Fibroblast of pulmonary artery (primary cell): ENCODE results near the gene TCTN3.
"Not testable (repeated sequence)": the region's sequence is repeated elsewhere in the genome, so short reads cannot be mapped to it uniquely, and the experiment has no call there.

ENCODE experiments used
- DNase-seq: peaks from one replicate; pipeline ENCODE4 v3.0.0-alpha.2; 2010; ENCODE audit warnings: low read depth
- H3K4me3 ChIP-seq: replicated peaks from 2 replicates; pipeline ENCODE4 v1.5.1; 2011; ENCODE audit warnings: low read depth, mild to moderate bottlenecking, control low read depth, low read length, moderate library complexity
- TF ChIP-seq, protein P1 (sequence below): IDR thresholded peaks from 2 replicates; pipeline ENCODE4 v1.5.1; 2011; ENCODE audit warnings: mild to moderate bottlenecking, control low read depth, low read length, inconsistent platforms; ENCODE audit errors: missing control alignments

Gene TCTN3, protein sequence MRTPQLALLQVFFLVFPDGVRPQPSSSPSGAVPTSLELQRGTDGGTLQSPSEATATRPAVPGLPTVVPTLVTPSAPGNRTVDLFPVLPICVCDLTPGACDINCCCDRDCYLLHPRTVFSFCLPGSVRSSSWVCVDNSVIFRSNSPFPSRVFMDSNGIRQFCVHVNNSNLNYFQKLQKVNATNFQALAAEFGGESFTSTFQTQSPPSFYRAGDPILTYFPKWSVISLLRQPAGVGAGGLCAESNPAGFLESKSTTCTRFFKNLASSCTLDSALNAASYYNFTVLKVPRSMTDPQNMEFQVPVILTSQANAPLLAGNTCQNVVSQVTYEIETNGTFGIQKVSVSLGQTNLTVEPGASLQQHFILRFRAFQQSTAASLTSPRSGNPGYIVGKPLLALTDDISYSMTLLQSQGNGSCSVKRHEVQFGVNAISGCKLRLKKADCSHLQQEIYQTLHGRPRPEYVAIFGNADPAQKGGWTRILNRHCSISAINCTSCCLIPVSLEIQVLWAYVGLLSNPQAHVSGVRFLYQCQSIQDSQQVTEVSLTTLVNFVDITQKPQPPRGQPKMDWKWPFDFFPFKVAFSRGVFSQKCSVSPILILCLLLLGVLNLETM

DNA sequence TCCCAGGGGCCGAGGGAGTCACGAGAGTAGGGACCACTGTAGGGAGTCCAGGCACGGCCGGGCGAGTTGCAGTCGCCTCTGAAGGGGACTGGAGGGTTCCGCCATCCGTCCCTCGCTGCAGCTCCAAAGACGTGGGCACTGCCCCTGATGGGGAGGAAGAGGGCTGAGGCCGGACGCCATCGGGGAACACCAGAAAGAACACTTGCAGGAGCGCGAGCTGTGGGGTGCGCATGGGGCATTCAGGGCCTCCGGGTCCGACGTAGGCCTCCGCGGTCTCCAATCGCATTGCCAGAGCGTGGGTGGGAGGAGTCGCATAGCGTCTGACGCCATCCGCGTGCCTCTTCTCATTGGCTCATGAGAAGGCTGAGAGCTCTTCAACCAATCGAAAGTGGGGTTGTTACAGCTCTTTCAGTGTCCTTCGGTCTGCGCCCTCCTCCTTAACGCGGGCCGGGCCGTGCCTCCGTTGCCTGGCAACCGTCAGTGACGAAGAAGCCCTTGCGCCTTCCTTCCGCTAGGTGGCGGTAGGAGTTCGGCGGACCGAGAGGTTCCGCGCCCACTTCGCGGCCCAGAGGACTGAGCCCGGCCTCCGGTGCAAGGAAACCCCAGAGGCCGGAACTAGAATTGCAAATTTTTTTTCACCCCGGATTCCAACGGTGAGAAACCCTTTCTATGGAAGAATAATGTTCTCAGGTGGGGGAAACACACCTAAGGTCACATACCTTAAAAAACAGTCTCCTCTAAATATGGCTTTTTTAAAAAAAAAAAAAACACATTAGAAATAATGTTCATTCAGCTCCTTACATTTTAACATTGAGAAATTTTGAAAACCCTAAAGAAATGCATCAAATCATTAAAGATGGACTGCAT is at the start of gene TCTN3:
TCTN3 (minus strand) TSS at position 260 of the 867 bp plus-strand sequence; CDS start at position 232, 28 bp downstream.
- TF ChIP-seq, protein P1, sequence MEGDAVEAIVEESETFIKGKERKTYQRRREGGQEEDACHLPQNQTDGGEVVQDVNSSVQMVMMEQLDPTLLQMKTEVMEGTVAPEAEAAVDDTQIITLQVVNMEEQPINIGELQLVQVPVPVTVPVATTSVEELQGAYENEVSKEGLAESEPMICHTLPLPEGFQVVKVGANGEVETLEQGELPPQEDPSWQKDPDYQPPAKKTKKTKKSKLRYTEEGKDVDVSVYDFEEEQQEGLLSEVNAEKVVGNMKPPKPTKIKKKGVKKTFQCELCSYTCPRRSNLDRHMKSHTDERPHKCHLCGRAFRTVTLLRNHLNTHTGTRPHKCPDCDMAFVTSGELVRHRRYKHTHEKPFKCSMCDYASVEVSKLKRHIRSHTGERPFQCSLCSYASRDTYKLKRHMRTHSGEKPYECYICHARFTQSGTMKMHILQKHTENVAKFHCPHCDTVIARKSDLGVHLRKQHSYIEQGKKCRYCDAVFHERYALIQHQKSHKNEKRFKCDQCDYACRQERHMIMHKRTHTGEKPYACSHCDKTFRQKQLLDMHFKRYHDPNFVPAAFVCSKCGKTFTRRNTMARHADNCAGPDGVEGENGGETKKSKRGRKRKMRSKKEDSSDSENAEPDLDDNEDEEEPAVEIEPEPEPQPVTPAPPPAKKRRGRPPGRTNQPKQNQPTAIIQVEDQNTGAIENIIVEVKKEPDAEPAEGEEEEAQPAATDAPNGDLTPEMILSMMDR: peak; percentile 96
- peak within 1 kb of the TSS; percentile 98 for H3K4me3 ChIP-seq
- DNase-seq: peak; percentile 100

DNA sequence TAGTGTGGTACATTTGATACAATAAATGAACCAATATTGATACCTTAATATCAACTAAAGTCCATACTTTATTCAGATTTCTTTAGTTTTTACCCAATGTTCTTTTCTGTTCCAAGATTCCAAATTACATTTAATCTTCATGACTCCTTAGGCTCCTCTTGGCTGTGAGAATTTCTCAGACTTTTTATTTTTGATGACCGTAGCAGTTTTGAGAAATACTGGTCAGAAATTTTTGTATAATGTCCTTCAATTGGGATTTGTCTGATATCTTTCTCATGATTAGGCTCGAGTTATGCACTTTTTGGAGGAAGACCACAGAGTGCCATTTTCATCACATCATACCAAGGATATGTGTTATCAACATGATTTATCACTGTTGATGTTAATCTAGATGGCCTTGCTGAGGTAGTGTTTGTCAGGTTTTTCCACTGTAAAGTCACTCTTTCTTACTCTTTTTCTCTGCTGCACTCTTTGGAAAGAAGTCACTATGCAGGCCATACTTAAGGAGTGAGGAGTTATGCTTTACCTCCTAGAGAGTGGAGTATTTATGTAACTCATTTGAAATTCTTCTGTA is 49.3 kb upstream of the TCTN3 start:
- DNase-seq: no peak
- TF ChIP-seq, protein P1: no peak
- no peak overlapping the region for H3K4me3 ChIP-seq

- no peak overlapping the region for H3K4me3 ChIP-seq
Observed at GRCh38 chr10:95742485-95742884, 48.8 kb upstream of the TCTN3 start.

DNA sequence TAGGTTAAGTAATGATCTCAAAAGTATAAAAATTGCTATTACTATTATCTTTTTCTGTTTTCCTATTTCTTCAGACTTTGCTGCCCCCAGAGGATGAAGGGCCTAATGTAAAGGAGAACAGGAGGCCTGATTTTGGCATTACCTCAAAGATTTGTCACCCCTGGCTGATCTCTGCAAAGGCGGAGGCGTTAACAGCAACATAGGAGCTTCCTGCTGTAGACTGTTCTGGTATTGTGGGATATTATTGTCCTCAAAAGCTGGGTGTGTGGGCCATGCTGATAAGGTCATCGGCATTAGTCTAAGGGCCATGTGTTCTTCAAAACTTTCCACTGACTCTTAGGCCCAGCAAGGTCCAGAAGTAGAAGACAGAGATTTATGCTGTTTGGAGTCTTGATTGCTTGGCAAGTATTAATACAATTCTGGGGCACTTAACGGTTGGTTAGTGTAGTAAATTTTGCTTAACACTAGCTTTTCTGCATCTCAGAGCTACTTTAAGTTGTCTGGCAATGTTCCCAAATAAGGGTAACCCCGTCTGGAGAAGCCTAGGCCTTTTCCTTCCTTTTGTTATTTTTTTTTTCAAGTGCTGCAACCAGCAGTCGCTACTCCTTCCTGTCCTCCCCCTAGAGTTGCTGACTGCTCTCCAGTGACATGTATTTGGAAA is 48.2 kb upstream of the TCTN3 start:
- H3K4me3 ChIP-seq: no peak overlapping the region
- TF ChIP-seq, protein P1: peak; percentile 46
- DNase-seq: peak; percentile 92

More at GRCh38 chr10:95742485-95742884, 48.8 kb upstream of the TCTN3 start:
- TF ChIP-seq, protein P1: no peak
- DNase-seq: peak; percentile 86

GRCh38 chr10:95739056-95739455 is 45.3 kb upstream of the TCTN3 start:
- no peak for DNase-seq
- TF ChIP-seq, protein P1: no peak

GRCh38 chr10:95732907-95733306 is 39.2 kb upstream of the TCTN3 start:
- not testable (repeated sequence) for DNase-seq, H3K4me3 ChIP-seq

More at GRCh38 chr10:95739056-95739455, 45.3 kb upstream of the TCTN3 start:
- no peak overlapping the region for H3K4me3 ChIP-seq
